Stimulated activated CD8-positive, alpha-beta memory T cell treated with anti-CD3 and anti-CD28 coated beads, Interleukin-7, amount 100 ng/mL, for 24 hours (primary cell): Measurements from ENCODE around the gene DMD.

Source experiments
- DNase-seq: peaks from one replicate; pipeline ENCODE4 v3.0.0-alpha.2; 2020; ENCODE audit warnings: low read depth

The DMD gene

DNA sequence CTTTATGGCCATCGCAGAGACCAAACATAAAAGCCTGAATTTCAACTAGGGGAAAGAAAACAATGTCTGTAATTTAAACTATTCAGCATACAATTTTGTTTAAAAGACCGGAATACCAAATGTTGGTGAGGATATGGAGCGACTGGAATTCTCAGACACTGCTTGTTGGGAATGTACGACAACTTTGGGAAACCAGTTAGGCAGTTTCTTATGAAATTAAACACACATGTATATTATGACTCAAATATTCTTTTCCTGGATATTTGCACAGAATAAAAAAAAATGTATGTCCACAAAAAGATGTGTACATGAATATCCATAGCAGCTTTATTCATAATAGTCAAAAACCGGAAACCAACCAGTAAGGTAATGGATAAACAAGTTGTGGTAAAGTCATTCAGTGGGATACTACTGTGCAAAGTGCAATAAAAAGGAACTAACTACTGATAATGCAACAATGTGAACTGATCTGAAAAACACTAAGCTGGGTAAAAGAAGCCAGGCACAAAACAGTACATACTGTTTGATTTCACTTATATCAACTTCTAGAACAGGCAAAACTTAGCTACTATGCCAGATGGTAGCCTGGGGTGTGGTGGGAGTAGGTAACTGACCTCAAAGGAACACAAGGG lies 1986.9 kb downstream of the DMD start:
- no peak for DNase-seq

DNA sequence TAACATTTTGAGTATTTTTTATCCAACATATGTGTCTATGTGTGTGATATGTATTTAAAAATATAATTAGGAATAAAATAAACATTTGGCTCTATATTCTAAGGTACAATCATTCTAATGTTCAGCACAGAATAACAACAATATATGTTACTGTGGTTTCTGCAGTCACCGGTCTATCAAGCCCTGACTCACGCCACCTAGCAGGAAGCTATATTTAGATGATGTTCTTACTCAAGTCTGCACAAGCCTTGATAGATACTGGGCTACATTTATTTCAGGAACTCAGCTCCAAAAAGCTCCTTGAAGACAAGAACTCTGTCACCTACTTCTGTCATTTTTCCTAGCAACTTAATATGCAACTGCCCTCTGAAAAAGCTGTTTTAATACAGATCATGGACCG lies 1987.5 kb downstream of the DMD start:
- DNase-seq: no peak

DNA sequence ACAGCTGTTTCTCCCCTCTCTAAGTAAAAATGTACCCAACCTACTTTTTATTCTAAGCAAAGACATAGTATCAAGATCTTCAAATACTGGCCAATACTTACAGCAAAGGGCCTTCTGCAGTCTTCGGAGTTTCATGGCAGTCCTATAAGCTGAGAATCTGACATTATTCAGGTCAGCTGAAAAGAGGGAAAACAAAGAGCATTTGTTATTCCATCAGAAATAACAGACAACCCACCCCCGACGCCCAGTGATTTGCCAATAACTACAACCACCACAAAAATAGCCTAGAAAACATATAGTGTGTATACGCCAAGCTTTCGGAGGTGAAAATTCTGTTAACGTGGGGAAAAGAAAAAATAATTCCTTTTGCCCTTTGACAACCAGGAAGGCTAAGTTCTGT lies 1988.4 kb downstream of the DMD start:
- DNase-seq: no peak

- no peak for DNase-seq
These were observed 1992.2 kb downstream of the DMD start for GRCh38 chrX:31219174-31219573.

DNA sequence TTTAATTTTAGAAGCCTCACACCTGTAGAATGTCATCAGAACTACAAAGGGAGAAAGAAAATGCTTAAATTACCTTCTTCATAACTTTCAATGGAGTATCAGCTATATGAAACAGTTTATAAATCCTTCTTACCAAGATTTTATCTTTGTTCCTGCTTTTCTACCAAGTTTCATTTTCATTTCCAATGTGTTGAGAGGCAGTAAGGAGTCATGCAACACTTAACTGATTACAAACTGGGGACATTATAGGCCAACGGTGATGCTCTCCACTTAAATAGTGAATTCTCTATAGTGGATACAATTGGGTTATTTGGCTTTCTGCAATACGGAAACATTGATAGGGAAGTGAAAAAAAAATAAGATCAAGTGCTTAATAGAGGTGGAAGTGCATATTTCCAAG lies 1994.3 kb downstream of the DMD start:
- DNase-seq: no peak

GRCh38 chrX:31215277-31215815 lies 1996.0 kb downstream of the DMD start:
- DNase-seq: no peak

DNA sequence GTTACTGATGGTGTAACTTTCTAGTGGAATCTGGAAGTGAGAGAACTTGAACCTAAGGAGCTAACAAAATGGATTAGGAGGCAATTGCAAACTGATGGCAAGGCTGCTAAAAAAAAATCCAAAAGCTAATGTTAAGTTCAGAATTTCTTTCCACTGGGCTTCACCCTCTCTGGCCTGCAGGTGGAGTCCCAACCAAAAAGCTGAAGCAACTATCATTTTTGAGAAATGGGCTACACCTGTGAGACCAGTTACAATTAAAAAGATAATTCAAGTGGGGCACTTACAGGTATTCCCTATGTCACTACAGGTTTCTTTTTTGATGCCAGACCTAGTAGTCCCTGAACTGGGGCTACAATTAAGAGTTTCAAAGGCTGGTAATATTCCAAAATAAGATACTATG lies 1997.4 kb downstream of the DMD start:
- no peak for DNase-seq

GRCh38 chrX:31212856-31213748 lies 1998.2 kb downstream of the DMD start:
- DNase-seq: no peak

DNA sequence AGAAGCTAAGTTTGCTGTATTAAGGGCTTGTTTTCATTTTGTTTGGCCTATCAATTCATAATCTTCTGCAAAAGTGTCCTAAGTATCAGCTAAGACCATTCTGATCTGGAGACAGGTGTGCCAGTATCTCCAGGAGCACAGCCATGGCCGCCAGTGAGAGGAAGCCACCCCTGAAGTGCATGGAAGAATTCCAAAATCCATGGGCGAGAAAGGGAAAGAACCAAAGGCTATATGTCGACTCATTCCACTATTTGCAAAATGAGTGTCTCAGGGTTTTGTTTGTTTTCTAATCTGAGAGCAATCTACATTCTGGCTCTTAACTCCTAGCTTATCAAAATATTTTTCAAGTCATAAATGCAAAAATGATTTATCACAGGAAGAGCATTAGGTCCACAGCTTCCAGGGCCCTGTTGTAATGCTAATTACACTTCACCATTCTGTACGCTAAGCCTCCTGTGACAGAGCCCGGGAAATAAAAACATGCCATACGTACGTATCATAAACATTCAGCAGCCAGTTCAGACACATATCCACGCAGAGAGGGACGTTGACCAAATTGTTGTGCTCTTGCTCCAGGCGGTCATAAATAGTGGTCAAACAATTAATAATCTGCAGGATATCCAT lies 2002.2 kb downstream of the DMD start:
- DNase-seq: no peak

DNA sequence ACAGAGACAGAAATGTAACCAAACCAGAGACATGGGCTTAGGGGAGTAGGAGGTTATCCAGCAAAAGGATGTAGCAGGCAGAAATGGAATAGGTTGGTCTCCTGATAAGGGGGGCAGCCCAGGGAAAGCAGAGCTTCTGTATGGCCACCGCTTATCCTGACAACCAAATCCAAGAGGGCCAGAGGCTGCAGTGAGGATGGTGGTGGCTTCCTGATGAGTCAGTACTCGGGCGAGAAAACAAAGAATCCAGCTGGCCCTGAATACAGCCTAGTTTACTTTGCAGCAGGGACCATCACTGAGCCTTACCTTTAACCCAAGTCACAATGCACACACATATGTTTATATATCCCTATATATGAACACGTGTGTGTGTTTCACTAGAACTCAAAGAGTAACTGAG lies 2009.8 kb downstream of the DMD start:
- no peak for DNase-seq

GRCh38 chrX:31200430-31200829 lies 2010.9 kb downstream of the DMD start:
- no peak for DNase-seq

DNA sequence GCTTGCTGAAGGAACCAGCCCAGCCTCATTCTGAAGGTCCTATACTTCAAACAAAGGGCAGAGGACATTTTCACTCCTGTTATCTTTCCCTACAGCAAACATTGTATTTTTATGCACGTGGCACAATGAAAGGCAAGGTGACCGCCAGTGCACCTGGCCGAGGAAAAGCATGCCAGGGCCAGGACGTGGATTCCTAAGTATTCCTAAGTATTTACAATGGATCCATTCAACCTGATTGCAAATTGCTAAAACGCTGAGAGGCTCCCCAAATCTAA lies 2011.6 kb downstream of the DMD start:
- DNase-seq: no peak

GRCh38 chrX:31199056-31199839 lies 2012.1 kb downstream of the DMD start:
- DNase-seq: no peak

DNA sequence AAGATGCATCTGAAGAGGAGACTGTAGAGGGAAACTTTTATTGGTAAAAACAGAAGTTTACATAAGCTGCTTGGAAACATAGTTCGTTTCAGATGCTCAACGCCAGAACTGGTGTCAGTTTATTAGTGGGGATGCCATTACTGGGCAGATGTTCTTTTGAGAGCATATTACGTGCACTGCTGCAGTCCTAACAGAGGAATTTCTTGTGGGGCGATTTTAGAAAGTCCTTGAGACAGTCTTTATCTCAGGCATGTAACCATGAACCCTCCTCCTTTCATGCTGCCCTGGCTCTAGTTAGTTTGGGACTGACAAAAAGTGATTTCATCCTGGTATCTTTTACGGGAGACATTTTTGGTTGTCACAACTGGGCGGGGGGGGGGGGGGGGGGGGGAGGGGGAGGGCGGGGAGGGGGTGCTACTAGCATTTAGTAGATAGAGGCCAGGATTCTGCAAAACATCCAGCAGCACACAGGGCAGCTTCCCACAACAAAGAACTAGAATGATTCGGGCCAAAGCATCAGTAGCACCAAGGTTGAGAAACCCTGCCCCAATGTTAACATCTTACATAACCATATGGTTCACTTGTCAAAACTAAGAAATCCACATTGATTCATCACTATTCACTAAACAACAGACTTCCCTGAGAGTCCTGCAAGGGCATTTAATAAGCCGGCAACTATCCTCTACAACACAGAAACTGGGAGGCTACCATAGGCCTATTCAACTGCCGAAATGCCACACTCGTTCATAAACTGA lies 2021.0 kb downstream of the DMD start:
- DNase-seq: no peak

- DNase-seq: no peak
These were observed 2024.5 kb downstream of the DMD start for GRCh38 chrX:31186693-31187338.

GRCh38 chrX:31185884-31186283 lies 2025.5 kb downstream of the DMD start:
- DNase-seq: no peak

DNA sequence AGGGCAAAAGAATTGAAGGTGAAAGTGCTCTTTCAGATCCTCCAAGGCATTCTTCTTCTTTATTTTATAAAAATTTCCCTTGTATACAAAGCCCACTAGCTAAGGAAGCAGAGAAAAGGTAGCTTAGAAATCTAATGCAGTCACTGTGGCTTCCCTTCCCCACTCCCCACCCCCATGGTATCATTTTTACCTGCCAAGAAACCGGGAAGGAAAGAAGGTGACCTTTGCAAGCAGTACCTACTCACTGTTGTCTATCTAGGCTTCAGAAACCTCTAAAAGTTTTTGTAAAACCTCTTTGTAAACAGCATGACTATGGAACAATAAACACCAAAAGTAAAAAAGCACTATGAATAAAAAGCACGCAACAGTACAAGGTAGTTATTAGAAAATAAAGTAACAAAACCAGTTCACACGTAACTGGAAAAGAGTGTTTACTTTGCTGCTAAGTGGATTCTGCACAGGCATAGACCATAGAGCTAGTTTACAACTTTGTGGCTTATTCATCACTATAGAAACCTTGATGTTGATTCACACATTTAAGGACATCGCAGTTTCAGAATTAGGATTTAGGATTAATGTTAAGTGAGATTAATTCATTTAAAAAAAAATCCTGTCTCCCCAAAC lies 2029.9 kb downstream of the DMD start:
- no peak for DNase-seq

DNA sequence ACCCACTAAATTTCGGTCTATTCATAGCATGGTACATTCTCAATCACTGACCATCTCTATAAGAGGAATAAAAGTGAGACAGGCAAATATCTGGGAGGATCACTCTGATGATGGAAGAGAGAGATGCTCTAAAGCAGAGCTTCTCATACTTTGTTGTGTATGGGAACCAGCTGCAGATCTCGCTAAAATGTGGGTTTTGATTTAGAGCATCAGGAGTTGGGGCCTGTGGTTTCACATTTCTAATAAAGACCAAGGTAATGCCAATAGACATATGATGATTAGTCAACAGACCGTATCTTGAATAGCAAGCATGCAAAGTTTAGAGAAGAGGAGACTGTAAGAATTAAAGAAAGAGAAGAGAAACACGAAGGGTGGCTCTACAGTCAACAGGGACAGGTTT lies 2032.1 kb downstream of the DMD start:
- DNase-seq: no peak

DNA sequence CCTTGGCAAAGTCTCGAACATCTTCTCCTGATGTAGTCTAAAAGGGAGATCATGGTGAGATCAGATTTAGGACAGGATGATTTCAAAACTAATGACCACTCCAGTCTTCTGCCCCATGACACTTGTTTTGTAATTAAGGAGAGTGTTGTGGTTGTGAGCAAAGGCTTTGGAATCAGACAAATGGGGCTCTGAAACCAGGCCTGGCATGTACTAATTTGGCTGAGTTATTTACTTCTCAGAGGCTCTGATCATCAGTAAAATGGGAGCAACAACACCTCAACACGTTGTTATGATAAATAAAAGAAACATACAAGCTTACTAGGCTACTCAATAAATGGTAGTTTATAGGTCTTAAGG lies 2032.6 kb downstream of the DMD start:
- no peak for DNase-seq

DNA sequence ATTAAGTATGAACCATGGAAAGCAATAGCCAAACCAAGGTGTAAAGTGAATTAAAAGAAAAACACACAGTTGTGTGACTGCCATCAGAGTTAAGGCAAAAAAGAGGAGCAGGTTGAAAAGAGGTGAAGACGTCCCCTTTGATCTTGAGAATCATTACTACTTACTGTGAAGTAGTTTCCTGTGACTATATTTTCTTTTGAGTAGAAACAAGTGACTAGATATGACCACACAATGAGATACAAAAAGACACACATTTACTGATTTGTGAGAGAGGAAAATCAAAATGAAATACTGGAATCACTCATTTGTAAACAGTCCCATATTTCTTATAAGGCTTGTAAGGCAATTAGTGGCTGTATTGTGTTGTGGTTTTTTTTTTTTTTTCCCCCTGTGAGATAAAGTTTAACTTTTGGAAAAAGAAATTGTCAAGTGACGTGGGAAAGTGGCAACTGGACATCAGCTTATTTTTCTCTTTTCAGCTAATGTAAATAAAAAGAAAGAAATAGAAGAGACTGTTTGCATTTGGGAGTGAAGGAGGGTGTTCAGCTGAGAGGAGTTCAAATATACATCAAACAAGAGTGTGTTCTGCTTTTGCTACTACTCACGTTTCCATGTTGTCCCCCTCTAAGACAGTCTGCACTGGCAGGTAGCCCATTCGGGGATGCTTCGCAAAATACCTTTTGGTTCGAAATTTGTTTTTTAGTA lies 2033.1 kb downstream of the DMD start:
- no peak for DNase-seq
